GM23248 (cell line): ENCODE results near the gene DHX58.

Source experiments
- EZH2 ChIP-seq: fragments of 200-600 bp; sonication (generic); IDR thresholded peaks from 2 replicates; pipeline ENCODE4 v1.6.1; 2018; ENCODE audit warnings: antibody characterized with exemption, mild to moderate bottlenecking; ENCODE audit not compliant: insufficient read depth, poor library complexity, severe bottlenecking
- EZH2phosphoT487 ChIP-seq: fragments of 200-600 bp; sonication (generic); IDR thresholded peaks from 2 replicates; pipeline ENCODE4 v1.6.1; 2018; ENCODE audit warnings: antibody characterized with exemption, moderate library complexity, mild to moderate bottlenecking, low read depth; ENCODE audit not compliant: insufficient read depth

GRCh38 chr17:42136654-42137051 lies 24.1 kb upstream of the DHX58 start:
- TF ChIP-seq EZH2, result no peak
- TF ChIP-seq EZH2phosphoT487, result no peak
